ENCODE data around the gene DNM2.
A peak's percentile ranks its signal among the peaks of the same experiment; 100 is the strongest.

Gene DNM2

DNA sequence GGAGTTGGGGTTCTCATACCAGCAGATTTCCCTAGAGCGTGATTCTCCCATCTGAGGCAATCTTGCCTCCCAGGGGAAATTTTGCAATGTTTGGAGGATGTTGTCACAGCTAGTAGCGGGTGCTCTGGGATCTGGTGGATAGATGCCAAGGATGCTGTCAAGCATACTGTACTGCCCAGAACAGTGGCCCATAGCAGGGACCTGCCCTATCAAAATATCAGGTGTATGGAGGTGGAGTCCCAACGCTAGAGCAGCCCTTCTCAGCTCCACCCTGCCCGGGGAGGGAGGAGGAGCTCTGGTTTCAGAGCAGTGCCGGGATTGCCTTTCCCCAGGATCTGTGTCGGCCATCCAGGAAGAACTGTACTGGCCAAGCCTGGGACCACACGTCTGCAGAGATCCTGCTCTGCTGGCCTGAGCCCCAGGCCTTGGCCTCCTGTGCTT lies 27.5 kb upstream of the DNM2 start:
- no peak for DNase-seq (ENCODE audit: low read depth in 2 of 2, low spot score in 1 of 2)

GRCh38 chr19:10691178-10691881 lies 26.5 kb upstream of the DNM2 start:
- DNase-seq (ENCODE audit: low read depth in 2 of 2, low spot score in 1 of 2), result no peak

DNA sequence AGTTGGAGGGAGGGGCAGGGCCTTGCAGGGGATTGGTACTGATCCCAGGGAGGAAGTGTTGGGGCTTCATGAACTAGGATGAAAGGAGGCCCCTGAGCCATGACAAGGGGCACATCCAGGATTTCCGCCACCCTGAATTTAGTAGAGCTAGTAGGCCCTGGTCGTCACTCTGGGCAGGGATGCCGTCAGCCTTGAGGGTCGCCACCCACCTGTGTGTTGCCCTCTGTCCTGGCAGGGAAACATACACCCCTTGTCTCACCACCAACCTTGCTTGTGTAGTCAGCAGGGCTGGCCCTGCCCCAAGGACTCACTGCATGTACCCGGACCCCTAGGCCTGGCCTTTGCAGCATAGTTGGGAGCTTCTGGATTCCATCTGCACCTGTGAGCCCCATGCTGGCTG lies 26.0 kb upstream of the DNM2 start:
- no peak for DNase-seq (ENCODE audit: low read depth in 2 of 2, low spot score in 1 of 2)

DNA sequence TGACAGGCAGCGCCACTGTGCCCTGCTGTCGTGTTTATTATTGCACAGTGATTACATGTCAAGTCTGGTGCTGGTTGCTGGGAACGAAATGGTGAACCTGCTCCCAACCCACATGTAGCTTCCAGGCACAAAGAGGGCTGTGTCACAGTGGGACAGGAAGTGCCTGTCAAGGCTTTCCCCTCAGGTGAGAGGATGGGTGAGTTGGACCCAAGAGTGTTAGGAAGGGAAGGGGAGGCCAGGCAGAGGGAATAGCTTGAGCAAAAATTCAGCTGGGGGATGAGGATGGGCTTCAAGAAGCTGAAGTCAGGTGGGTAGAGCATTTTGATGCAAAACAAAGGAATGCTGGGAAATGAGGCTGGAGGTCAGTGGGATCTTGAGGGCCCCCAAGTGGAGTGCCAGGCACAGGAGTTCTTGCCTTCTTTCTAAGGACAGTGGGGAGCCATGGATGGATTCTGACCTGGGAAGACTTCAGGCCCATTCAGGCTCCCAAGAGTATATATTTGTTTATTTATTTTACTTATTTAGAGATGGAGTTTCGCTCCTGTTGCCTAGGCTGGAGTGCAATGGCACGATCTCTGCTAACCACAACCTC lies 25.1 kb upstream of the DNM2 start:
- DNase-seq (ENCODE audit: low read depth in 2 of 2, low spot score in 1 of 2), result no peak

DNA sequence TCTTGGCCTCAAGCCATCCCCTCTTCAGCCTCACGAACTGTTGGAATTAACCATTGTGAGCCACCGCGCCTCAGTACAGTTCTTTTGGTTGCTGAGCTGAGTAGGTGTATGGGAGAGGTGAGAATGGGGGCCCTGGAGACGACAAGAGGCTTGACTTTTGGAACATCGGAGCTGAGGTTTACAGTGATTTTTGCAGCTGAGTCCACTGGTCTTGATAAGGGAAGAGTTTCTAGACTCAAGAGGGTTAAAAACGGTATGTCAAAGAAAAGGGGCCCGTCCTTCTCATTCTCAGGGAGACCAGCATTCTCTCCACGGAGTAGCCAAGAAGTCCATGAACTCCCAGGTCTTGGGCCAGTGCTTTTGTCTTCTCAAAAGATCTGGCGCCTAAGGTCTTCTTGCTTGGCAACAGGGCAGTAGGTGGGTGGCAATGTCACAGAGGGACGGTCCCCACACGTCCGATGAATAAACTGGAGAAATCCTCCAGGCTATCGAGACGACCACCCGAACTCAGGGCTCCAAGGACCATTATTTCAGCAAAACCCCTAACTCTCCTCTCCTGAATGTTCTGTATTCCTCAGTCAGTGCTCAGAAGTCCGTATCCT lies 23.1 kb upstream of the DNM2 start:
- DNase-seq (ENCODE audit: low read depth in 2 of 2, low spot score in 1 of 2), result no peak

DNA sequence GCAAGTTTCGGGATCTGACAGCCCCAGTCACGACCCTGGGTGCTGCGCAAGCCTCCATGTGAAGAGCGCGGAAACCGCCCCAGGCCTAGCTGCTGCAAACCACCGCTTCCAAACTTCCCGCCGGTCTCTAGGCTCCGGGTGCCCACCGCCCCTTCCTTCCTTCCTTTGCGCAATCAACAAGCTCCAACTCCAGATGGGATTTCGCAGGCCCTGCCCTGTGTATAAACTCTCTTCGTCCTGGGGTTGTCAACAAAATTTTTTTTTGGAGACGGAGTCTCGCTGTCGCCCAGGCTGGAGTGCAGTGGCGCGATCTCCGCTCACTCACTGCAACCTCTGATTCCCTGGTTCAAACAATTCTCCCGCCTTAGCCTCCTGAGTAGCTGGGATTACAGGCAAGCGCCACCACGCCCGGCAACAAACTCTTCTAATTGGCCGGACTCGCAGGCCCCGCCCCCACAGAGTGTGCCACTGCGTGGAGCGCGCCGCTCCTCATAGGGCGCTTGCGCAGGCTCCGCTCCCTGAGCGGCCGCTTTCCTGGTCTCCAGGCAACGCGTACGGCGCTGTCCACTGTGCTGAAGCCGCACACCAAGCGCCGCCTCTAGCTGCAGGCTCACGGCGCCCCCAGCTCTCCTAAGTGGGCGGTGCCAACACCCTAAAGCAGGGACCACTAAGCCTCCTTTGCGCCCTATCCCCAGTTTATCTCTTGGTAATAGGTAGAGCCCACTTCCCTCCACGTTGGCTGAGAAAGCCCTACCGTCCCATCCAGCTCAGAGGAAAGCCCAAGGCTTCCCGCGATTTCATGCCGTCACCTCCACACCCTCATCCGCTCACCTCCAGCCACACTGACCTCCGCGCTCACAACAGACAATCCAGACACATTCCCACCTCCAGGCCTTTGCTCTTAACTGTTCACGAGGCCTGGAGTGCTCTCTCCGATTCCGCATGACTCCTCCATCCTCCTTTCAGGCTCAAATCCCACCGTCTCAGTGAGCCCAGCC lies 22.2 kb upstream of the DNM2 start:
- DNase-seq (ENCODE audit: low read depth in 2 of 2, low spot score in 1 of 2), result peak; percentile 63 to 68

DNA sequence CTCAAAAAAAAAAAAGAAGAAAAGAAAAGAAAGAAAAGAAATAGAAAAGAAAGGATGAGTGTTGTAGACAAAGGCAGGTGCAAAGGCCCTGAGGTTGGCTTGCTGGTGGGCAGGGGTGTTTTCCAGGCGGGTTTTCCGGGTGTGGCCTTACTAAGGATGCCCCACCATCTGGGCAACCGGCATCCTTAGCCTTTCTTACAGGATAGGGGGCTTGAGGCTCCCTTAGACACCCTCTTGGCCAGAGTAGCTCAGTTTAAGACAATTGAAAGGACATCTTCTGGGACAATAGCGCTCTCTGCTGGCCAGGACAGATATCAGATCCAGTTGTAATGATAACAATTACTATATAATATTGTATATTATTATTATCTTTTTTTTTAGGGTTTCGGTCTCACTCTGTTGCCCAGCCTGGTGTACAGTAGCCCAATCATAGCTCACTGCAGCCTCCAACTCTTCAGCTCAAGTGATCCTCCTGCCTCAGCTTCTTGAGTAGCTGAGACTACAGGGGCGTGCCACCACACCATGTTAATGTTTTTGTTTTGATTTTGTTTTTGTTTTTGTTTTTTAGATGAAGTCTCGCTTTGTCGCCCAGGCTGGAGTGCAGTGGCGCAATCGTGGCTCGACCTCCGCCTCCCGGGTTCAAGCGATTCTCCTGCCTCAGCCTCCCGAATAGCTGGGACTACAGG lies 18.1 kb upstream of the DNM2 start:
- DNase-seq (ENCODE audit: low read depth in 2 of 2, low spot score in 1 of 2), result peak in 1 of 2 donors; percentile 58

GRCh38 chr19:10701955-10702525 lies 15.8 kb upstream of the DNM2 start:
- no peak for DNase-seq (ENCODE audit: low read depth in 2 of 2, low spot score in 1 of 2)

- DNase-seq (ENCODE audit: low read depth in 2 of 2, low spot score in 1 of 2), result no peak
Observed at GRCh38 chr19:10706990-10707389, 10.9 kb upstream of the DNM2 start.

GRCh38 chr19:10707440-10707839 lies 10.4 kb upstream of the DNM2 start:
- no peak for DNase-seq (ENCODE audit: low read depth in 2 of 2, low spot score in 1 of 2)

DNA sequence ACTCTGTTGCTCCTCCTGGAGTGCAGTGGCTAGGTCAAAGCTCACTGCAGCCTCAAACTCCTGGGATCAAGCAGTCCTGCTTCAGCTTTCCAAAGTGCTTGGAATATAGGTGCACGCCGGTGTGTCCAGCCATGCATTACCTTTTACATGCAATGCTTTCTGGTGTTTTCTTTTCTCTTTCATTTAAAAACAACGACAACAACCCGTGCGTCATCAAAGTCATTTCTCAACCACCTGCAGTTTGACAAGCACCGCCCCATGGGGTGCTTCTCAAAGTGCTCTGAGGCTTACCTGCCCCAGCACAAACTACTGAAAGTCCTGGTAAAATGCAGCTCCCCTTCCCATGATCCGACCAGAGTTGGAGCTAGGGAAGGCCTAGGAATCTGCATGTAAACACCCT lies 9.6 kb upstream of the DNM2 start:
- no peak for DNase-seq (ENCODE audit: low read depth in 2 of 2, low spot score in 1 of 2)

- DNase-seq (ENCODE audit: low read depth in 2 of 2, low spot score in 1 of 2), result no peak
Observed at GRCh38 chr19:10712045-10712444, 5.8 kb upstream of the DNM2 start.

DNA sequence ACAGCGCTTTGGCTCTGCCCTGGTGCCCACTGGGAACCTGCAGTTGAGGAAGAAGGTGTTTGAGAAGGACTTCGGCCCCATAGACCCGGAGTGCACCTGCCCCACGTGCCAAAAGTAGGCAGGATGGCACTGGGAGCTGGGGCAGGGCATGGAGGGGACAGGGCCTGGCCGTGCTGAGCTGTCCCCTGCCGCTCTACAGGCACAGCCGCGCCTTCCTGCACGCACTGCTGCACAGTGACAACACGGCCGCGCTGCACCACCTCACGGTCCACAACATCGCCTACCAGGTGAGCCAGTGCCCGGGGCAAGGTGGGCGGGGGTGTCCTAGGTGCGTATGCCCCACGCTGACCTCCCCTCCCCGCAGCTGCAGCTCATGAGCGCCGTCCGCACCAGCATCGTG lies 5.1 kb upstream of the DNM2 start:
- no peak for DNase-seq (ENCODE audit: low read depth in 2 of 2, low spot score in 1 of 2)

DNA sequence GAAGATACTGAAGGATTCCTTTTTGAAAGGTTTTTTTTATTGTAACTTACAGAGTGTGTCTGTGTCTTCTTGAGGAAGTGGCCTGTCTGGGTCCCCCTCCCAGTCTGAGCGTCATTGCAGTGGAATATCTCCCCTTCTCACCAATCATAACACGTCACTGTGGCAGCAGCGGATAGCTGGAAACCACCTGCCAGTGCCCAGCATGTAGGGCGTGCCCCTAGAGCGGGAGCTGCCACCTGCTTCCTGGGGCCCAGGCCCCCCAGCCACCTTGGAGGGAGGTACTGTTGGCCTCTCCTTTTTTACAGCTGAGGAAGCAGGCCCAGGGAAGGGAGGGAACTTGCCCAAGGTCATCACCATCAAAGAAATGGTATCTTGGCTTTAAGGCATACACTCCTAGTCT lies 4.6 kb upstream of the DNM2 start:
- no peak for DNase-seq (ENCODE audit: low read depth in 2 of 2, low spot score in 1 of 2)

GRCh38 chr19:10717054-10717355 lies 874 bp upstream of the DNM2 start:
- no peak for DNase-seq (ENCODE audit: low read depth in 2 of 2, low spot score in 1 of 2)

DNA sequence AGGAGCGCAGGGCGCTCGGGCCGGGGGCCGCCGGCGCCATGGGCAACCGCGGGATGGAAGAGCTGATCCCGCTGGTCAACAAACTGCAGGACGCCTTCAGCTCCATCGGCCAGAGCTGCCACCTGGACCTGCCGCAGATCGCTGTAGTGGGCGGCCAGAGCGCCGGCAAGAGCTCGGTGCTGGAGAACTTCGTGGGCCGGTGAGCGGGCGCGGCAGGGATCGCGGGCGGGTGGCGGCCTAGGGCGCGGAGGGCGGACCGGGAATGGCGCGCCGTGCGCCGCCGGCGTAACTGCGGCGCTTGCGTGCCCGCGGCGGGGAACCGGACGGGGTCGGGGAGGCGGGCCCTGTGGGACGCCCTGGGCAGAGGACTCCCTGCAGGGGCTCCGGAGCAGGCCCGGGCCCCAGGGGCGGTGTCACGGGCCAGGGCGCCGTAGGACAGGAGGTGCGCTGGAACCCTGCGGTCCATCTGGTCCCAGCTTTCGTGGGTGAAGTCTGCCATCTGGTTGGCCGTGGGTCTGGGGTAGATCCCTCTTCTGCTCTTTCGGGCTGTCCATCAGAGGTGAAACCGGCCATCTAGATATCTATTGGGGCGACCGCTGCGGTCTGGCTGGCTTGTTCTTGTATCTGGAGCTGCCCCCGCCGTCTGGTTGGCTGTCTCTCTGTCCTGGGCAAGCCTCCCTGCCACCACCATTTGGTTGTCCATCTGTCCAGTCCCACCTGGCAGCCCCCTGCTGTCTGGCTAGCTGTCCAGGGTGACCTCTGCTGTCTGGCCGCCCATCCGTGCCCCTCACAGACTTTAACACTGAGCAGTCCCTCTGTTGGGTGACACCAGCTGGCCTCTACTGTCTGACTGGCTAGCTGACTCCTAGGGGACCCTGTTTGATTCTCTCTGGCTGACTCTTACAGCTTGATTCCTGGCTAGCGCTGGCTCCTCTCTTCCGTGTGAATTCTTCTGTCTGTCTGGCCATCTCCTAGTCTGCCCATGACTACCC lies 622 bp downstream of the DNM2 start:
- no peak for DNase-seq (ENCODE audit: low read depth in 2 of 2, low spot score in 1 of 2)

DNA sequence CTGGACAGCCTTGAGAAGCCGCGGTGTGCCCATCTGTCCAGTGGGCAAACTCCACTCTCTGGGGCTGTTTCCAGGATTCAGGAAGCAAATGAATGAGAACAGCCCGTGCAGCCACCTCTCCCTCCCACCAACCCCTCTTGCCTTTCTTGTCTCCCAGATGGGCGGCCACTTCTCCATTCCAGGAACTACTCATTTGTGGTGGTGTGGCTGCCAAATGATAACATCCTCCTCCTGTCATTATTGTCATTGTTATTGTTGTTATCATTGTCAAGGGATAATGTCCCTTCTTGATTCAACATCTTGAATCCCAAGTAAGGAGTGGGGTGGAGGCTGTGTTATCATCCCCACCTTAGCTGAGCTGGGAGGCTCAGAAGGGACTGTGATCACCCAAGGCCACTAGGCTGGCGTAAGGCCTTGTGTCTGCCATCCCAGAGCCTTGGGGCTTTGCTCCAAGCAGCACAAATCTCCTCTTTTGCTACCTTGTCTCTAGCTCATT lies 1.6 kb downstream of the DNM2 start:
- no peak for DNase-seq (ENCODE audit: low read depth in 2 of 2, low spot score in 1 of 2)

DNA sequence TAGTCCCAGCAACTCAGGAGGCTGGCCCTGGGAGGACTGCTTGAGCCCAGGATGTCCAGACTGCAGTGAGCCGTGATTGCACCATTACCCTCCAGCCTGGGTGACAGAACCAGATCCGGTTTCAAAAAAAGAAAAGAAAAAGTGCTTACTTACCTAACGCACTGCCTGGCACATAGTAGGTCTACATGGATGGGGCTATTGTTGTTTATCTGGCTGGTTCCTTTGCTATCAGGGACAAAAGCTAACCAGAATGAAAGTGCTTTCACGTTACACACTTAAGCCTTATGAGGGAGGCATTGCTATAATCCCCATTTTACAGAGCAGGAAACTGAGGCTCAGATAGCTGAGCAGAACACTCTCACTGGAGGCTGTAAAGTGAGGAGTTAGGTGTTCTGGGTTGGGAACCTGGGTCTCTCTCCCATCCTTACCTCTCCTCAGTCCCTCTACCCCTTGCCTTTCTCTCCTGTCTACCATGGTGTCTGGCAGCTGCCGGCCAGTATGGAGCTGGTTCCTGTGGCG lies 2.8 kb downstream of the DNM2 start:
- DNase-seq (ENCODE audit: low read depth in 2 of 2, low spot score in 1 of 2), result no peak

- no peak for DNase-seq (ENCODE audit: low read depth in 2 of 2, low spot score in 1 of 2)
Observed at GRCh38 chr19:10723591-10723990, 5.7 kb downstream of the DNM2 start.
